ENCODE data around the gene TYW1B.
"Not testable (repeated sequence)": the region's sequence is repeated elsewhere in the genome, so short reads cannot be mapped to it uniquely, and the experiment has no call there.

The TYW1B gene

GRCh38 chr7:72808511-72808910 is 19.5 kb downstream of the TYW1B start:
- not testable (repeated sequence) for DNase-seq

- DNase-seq = not testable (repeated sequence)
Observed at GRCh38 chr7:72806851-72807250, 21.1 kb downstream of the TYW1B start.

- no peak for DNase-seq
Observed at GRCh38 chr7:72805526-72806494, 22.2 kb downstream of the TYW1B start.

- not testable (repeated sequence) for DNase-seq
Observed at GRCh38 chr7:72803778-72804177, 24.2 kb downstream of the TYW1B start.

GRCh38 chr7:72801564-72801963 is 26.4 kb downstream of the TYW1B start:
- not testable (repeated sequence) for DNase-seq

GRCh38 chr7:72795401-72795800 is 32.6 kb downstream of the TYW1B start:
- DNase-seq = not testable (repeated sequence)

GRCh38 chr7:72793791-72794190 is 34.2 kb downstream of the TYW1B start:
- no peak for DNase-seq

- not testable (repeated sequence) for DNase-seq
Observed at GRCh38 chr7:72790698-72791060, 37.3 kb downstream of the TYW1B start.

- DNase-seq = not testable (repeated sequence)
Observed at GRCh38 chr7:72790048-72790697, 37.8 kb downstream of the TYW1B start.

GRCh38 chr7:72785166-72785955 is 42.6 kb downstream of the TYW1B start:
- no peak for DNase-seq

GRCh38 chr7:72783601-72784370 is 44.2 kb downstream of the TYW1B start:
- peak; percentile 19 for DNase-seq

GRCh38 chr7:72781631-72782030 is 46.4 kb downstream of the TYW1B start:
- DNase-seq = no peak

GRCh38 chr7:72781161-72781560 is 46.8 kb downstream of the TYW1B start:
- no peak for DNase-seq

GRCh38 chr7:72780289-72780894 is 47.6 kb downstream of the TYW1B start:
- DNase-seq = not testable (repeated sequence)

GRCh38 chr7:72777167-72777566 is 50.8 kb downstream of the TYW1B start:
- not testable (repeated sequence) for DNase-seq

GRCh38 chr7:72772627-72773026 is 55.4 kb downstream of the TYW1B start:
- DNase-seq = not testable (repeated sequence)

GRCh38 chr7:72766994-72767393 is 61.0 kb downstream of the TYW1B start:
- DNase-seq = not testable (repeated sequence)

- DNase-seq = no peak
Observed at GRCh38 chr7:72760602-72761001, 67.4 kb downstream of the TYW1B start.

GRCh38 chr7:72754312-72754711 is 73.7 kb downstream of the TYW1B start:
- no peak for DNase-seq

GRCh38 chr7:72753781-72754180 is 74.2 kb downstream of the TYW1B start:
- no peak for DNase-seq

GRCh38 chr7:72753229-72753628 is 74.8 kb downstream of the TYW1B start:
- not testable (repeated sequence) for DNase-seq

- DNase-seq = no peak
Observed at GRCh38 chr7:72751978-72752377, 76.0 kb downstream of the TYW1B start.

Data from DMS153 (cell line).